GM19468 (cell line): Measurements from ENCODE around the gene TNFAIP3.

Experiments
- ATAC-seq: cut with Tn5 transposase; IDR thresholded peaks from one replicate; pipeline ENCODE4 v1.9.1; 2021; ENCODE audit warnings: mild to moderate bottlenecking, moderate library complexity, moderate number of reproducible peaks; ENCODE audit not compliant: unreplicated experiment; ENCODE audit errors: extremely low read depth

TNFAIP3 gene

DNA sequence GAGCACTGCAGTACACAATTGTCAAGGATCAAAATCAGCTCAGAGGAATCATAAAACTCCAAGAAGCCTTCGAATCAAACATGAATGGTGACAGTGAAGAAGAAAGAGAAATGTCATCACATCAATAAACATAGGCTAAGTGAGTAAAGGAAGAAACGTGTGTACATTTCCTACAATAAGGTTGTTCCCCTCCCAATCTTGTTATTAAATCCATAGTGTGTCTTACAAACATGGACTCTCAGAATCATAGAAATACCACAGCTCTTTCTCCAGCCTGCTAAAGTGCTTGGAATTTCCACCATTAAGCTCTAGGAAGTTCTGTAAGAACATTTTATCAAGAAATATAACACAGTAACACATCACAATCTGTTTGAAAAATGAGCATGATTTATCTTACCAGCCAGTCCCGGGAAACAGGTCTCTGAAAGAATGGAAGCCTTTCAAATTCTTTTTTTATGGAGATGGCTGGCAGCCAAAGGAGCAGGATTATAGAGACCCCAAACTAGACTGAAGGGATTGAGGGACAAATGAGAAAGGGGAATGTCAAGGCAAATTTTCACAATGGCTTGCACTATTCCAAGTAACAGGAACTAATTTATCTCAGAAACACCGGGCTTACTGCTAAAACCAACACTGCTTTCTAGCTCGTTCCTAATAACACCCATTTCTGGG is 4.5 kb upstream of the TNFAIP3 start:
- ATAC-seq: no peak

- no peak for ATAC-seq
Measured at GRCh38 chr6:137863091-137863797, 3.8 kb upstream of the TNFAIP3 start.

GRCh38 chr6:137864812-137865508 is 2.1 kb upstream of the TNFAIP3 start:
- no peak for ATAC-seq

DNA sequence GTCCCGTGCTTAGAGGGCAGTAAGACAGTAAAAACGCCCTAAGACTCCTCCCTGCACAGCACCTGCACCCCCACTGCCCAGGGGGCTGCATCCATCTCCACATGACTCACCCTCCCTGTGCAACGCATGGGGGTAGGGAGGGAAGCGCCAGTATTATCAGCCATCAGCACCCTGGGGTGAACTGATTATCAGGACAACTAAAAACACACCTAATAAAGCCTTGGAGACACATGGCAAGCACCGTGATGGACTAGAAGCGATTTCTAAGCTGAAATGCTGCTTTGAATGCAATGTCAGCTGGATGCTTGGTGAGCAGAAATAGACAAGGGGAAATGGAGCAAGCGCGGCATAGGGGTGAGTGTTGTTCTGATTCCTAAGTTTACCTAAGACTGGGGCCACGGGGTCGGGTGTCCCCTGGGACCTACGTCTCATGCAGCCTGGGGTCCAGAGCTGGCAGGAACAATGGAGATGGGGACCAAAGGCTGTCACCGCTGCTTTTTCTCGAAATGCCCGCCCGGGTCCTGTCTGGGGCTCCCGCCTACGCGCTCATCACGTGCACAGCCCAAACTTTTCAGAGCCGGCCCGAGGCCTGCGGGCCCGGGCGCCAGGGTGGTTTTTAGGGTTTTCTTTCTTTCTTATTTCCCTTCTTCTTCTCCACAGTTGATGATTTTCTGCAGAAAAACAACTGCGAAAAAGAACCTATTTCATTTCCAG is 702 bp upstream of the TNFAIP3 start:
- peak; percentile 3 for ATAC-seq

GRCh38 chr6:137867685-137868509 is 838 bp downstream of the TNFAIP3 start:
- ATAC-seq: no peak

- ATAC-seq: no peak
Measured at GRCh38 chr6:137868721-137869548, 1.9 kb downstream of the TNFAIP3 start.

DNA sequence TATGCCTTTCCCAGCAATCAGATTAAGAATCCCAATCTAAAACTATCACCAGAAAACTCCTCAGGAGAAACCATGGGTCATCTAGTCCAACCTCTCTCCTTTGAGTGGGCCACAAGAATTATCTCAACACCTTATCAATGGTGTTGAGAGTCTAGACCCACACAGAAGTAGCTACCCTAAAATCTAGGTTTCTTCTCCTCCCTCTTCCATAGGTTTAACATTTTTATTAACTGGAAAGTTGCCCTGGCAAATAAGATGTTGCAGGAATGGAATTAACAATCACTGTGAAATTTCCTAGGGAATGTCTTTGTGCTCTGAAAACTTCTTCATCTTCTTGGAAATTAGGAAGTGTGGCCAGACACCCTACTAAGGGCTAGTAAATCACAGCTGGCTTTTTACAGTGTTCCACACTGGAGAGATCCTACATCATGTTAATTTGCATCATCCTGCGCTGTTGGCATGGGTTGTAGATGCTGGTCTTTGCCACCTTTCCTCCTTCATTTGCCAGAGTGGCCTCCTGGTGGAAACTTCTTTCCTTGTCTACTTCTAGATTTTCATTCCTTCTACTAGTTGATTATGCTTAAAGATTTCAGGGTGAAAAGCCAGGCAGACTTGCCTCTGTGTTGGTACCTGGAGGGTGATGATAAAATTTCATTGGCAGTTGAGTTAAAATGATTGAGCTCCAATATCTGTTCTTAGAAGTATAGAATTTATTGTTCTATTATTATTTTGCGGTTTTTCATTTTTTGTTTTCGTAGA is 2.7 kb downstream of the TNFAIP3 start:
- no peak for ATAC-seq

GRCh38 chr6:137870308-137870644 is 3.2 kb downstream of the TNFAIP3 start:
- ATAC-seq: no peak

- ATAC-seq: no peak
Measured at GRCh38 chr6:137870744-137871247, 3.7 kb downstream of the TNFAIP3 start.

DNA sequence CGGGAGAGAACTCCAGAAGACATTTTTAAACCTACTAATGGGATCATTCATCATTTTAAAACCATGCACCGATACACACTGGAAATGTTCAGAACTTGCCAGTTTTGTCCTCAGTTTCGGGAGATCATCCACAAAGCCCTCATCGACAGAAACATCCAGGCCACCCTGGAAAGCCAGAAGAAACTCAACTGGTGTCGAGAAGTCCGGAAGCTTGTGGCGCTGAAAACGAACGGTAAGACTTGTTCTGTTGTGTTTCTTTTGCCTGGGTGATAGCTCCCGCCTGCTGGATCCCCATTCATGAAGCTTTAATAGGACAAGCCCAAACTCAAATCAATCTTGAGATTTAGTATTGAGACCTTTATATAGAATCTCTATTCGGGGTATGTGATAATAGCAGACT is 4.2 kb downstream of the TNFAIP3 start:
- no peak for ATAC-seq

DNA sequence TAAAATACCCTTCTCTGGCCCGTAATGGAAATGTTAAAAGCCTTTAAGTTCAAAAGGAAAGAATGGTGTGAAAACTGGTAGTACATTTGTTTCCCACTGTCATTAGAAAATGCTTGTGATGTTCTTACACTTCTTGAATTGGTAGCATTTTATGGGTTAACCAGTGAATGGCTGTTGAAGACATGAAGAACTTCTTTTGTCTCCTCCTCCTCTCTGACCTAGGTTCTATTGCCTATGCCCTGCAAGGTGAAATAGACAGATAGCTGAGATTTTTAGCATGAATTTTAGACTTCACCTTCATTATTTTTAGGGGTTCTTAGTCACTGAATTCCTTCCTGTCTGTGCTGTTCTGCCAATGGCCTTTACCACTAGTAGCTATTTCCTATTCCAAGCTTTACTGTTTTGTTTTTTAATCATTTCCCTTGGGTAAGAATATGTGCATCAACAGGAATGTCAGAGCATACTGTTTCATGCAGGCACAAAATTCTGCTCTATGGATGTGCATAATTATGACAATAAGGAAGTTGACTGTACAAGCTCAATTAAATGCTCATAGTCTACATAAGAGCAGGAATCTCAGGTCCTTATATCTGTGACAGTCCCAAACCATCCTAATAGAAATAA is 4.9 kb downstream of the TNFAIP3 start:
- no peak for ATAC-seq

- no peak for ATAC-seq
Measured at GRCh38 chr6:137872581-137873115, 5.6 kb downstream of the TNFAIP3 start.

DNA sequence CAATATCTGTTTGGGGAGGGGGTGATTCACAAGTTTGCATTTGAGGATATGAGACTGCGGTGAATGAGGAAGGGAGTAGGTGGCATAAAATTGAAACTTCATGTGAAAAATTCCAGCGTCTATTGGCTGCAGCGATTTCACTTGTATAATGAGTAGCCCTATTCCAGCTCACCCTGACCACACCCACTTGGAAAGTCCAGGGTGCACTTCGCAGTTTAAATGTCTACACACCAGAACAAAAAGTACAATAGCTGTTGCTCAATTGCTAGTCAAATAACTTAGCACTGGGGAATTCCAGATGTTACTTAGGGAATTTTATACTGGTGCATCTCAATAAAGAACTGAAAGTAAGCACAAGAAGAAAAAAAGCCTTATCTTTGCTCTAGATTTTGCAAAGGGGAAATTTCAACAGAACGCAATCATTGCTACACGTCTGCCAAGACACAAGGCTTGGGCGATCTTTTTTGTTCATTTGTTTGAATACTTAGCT is 6.3 kb downstream of the TNFAIP3 start:
- ATAC-seq: no peak

GRCh38 chr6:137874204-137875057 is 7.4 kb downstream of the TNFAIP3 start:
- ATAC-seq: no peak

DNA sequence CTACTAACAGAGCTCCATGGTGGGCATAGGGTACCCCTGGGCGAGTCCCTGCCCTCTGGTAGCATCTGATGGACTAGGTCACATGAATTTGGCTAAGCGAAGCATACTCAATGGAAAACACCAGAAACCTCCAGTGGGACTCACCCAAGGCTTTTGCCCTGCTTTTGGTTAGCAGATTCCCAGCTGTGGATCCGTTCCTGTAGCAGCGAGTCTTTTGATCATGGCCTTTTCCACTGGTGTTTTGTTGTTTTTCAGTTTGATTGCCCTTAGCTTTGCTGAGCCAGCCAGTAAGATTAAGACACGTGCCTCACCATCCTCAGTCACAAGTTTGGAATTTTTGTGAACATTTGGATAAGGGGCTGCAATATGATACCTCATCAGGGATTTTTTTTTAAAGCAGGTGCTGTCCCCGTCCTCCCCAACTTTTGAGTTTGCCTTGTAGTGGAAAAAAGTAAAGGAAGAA is 8.0 kb downstream of the TNFAIP3 start:
- no peak for ATAC-seq

- no peak for ATAC-seq
Measured at GRCh38 chr6:137875606-137876005, 8.5 kb downstream of the TNFAIP3 start.
